ENCODE measurements around the gene IGFL1. TPM values are rescaled to one million over a fixed set of nuclear protein-coding genes. Genes with fewer than 3 reads are reported as not detected.
"Not testable (repeated sequence)": the region's sequence is repeated elsewhere in the genome, so short reads cannot be mapped to it uniquely, and the experiment has no call there.

The IGFL1 gene
- total and polyA plus RNA-seq, 2 experiments from 2014 or later: not detected

GRCh38 chr19:46207858-46208257 is 21.7 kb upstream of the IGFL1 start:
- Mint-ChIP-seq H3K9me3 (peaks cover 25% of the 10 kb centered on the region), H3K4me1 (peaks cover 20% of the 10 kb centered on the region), H3K27me3 (ENCODE audit: insufficient read depth, low read depth, poor library complexity) (peaks cover 14% of the 10 kb centered on the region)
- not testable (repeated sequence) for H3K27me3 ChIP-seq (ENCODE audit: insufficient read depth); H3K4me3 Mint-ChIP-seq; H3K9me2 ChIP-seq (ENCODE audit: insufficient read depth); H3K27ac Mint-ChIP-seq; H3K4me2 ChIP-seq; H3K4me3 ChIP-seq; ATAC-seq; H2AFZ ChIP-seq; H3K27ac ChIP-seq (ENCODE audit: low read depth); H3K36me3 Mint-ChIP-seq (ENCODE audit: low read depth); H3K4me1 ChIP-seq (ENCODE audit: insufficient read depth); DNase-seq (ENCODE audit: low spot score); H3F3A ChIP-seq (replicated peaks; ENCODE audit: low read depth); H3K36me3 ChIP-seq (ENCODE audit: insufficient read depth); H3K79me2 ChIP-seq (replicated peaks; ENCODE audit: insufficient read depth); H4K20me1 ChIP-seq (replicated peaks; ENCODE audit: insufficient read depth)

- no peak overlapping the region for H3K4me3 Mint-ChIP-seq
- Histone ChIP-seq H3K4me2 (no peak overlapping the region), H3K9me2 (ENCODE audit: insufficient read depth) (peaks cover 6% of the 10 kb centered on the region; the same call in 1 of the 2 replicates), H3K36me3 (ENCODE audit: insufficient read depth) (no peaks in the 10 kb centered on the region), H4K20me1 (replicated peaks; ENCODE audit: insufficient read depth) (no peaks in the 10 kb centered on the region), H3K4me1 (ENCODE audit: insufficient read depth) (no peaks in the 10 kb centered on the region), H3K4me3 (no peak overlapping the region), H3F3A (replicated peaks; ENCODE audit: low read depth) (no peaks in the 10 kb centered on the region), H3K27me3 (ENCODE audit: insufficient read depth) (no peaks in the 10 kb centered on the region), H3K79me2 (replicated peaks; ENCODE audit: insufficient read depth) (no peaks in the 10 kb centered on the region), H2AFZ (no peak overlapping the region), H3K27ac (ENCODE audit: low read depth) (no peak overlapping the region)
- H3K27ac Mint-ChIP-seq: no peak overlapping the region
- no peak for ATAC-seq
- peaks cover 27% of the 10 kb centered on the region for H3K4me1 Mint-ChIP-seq
- peaks cover 14% of the 10 kb centered on the region for H3K27me3 Mint-ChIP-seq (ENCODE audit: insufficient read depth, low read depth, poor library complexity)
- H3K9me3 Mint-ChIP-seq: peaks cover 16% of the 10 kb centered on the region
- DNase-seq (ENCODE audit: low spot score): no peak
- H3K36me3 Mint-ChIP-seq (ENCODE audit: low read depth): no peaks in the 10 kb centered on the region
- TF ChIP-seq ETS1 (IDR thresholded peaks at IDR 0.05) (no peak), EZH2 (IDR thresholded peaks at IDR 0.05; ENCODE audit: low read depth, unreplicated experiment) (no peak), EZH2phosphoT487 (IDR thresholded peaks at IDR 0.05; ENCODE audit: unreplicated experiment) (no peak), ZNF331 (CRISPR knock-in tag; IDR thresholded peaks at IDR 0.05; ENCODE audit: low read depth) (no peak), NANOG (IDR thresholded peaks at IDR 0.05; ENCODE audit: borderline replicate concordance) (no peak), POLR2AphosphoS5 (IDR thresholded peaks at IDR 0.05; ENCODE audit: low read depth) (no peak), CTCF (conservative IDR thresholded peaks at IDR 0.05; ENCODE audit: low read depth in 2 of 2) (no peak), ZNF462 (CRISPR knock-in tag; IDR thresholded peaks at IDR 0.05) (no peak), CREB1 (CRISPR knock-in tag; IDR thresholded peaks at IDR 0.05; ENCODE audit: low read depth) (no peak), ZNF114 (CRISPR knock-in tag; IDR thresholded peaks at IDR 0.05) (no peak), JUNB (IDR thresholded peaks at IDR 0.05; ENCODE audit: unreplicated experiment) (no peak)
Observed at GRCh38 chr19:46209051-46209450, 20.5 kb upstream of the IGFL1 start.
